Bronchial smooth muscle cell (primary cell): ENCODE data around the gene VPS29. TPM values are rescaled to one million over a fixed set of nuclear protein-coding genes. Genes with fewer than 3 reads are reported as not detected.

Experiments
- total RNA-seq: library from RNA; depleted of rRNA; stranded (reverse); fragments of >200 nt; gene quantifications from 2 replicates; pipeline ENCODE4 v1.2.1, GENCODE V29; 2014

The VPS29 gene
- total RNA-seq: 34.4 and 45.1 TPM in 2 replicates

DNA sequence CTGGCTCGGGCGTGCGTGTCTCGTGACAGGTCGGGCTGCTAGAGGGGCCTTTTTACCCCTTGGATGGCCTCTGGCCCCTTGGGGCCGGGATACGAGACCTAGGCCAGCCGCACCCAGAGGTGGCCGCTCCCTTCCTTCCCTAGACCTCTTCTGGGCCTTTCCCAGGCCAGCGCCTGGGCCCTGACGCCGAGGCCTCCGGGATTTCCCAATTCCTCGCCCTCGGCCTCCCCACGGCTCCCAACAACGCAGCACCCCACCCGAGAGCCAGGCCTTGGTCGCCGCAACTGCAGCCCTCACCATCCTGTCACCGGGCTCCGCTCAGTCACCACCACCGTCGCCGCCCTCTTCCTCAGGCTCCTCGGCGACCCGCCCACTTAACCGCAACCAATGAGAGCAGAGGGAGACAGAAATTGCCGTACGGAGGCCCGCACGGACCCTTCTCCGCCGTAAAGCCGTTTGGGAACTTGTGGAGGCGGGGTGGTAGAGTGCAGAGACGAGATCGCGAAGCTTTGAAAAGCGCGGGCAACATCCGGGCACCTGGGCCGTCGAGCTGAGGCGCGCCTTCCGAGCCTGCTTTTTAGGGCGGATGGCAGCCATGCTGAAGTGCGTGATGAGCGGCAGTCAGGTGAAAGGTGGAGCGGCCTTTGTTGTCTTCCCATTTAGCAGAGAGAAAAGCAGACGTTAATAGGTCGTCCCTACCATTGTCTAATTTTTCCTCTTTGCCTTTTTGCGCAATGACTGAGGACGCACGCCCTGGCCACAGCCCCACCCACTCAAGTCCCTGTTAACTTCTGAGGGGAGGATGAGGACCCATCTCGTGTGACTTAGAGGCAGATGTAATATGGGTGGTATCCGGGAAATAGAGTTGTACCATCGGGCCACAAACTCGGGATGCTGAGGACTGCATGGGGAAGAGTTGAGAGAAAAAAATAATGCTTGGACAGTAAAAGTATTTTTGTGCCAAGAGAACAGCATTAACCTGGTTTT, at the start of gene VPS29, which contains the start of gene RAD9B:
Gene VPS29, minus strand, starts transcription at position 360 of the 987 bp plus-strand sequence. Its CDS starts 60 bp downstream, at position 300.
Gene RAD9B, plus strand, starts transcription at position 580 of the 987 bp plus-strand sequence. Its CDS starts 7 bp downstream, at position 587.

DNA sequence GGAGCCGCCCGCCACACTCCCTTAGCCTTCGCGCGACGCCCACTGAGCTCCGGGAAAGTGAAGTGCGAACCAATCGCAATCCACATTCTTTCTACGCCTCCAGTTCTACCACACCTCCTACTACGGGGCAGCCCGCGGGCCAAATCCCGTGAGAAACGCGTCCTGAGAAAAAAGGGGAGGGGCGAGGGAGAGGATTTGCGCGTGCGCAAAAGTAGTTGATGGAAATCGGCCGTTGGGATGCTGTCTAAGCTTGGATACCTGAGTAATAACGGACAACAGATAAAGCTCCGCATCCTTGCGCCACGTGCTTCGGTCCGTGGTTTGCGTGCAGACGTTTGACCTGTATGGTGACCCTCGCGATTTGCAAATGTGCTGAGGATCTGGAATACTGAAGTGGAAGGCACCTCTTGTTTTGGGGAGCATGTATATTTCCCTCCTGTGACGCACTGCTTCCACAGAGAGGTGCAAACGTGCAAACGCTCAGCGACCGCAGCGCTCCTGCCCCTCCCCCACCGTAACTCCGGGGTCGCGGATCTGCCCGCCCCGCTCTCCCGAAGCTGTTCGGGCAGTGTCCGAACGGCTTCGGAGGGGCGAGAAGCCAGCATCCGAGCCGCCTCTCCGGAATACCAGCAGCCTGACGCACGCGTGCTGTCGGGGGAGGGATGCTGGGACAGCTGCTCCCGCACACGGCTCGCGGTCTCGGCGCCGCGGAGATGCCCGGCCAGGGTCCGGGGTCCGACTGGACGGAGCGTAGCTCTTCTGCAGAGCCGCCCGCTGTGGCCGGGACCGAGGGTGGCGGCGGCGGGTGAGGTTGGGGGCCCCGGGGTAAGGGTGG, 33.5 kb downstream of the VPS29 start, which contains the start of the genes FAM216A and GPN3:
Gene FAM216A, plus strand, starts transcription at position 632 of the 835 bp plus-strand sequence. Its CDS starts 31 bp downstream, at position 663.
Gene GPN3, minus strand, starts transcription at position 44 of the 835 bp plus-strand sequence. CDS start 54 bp downstream, outside the sequence.

DNA sequence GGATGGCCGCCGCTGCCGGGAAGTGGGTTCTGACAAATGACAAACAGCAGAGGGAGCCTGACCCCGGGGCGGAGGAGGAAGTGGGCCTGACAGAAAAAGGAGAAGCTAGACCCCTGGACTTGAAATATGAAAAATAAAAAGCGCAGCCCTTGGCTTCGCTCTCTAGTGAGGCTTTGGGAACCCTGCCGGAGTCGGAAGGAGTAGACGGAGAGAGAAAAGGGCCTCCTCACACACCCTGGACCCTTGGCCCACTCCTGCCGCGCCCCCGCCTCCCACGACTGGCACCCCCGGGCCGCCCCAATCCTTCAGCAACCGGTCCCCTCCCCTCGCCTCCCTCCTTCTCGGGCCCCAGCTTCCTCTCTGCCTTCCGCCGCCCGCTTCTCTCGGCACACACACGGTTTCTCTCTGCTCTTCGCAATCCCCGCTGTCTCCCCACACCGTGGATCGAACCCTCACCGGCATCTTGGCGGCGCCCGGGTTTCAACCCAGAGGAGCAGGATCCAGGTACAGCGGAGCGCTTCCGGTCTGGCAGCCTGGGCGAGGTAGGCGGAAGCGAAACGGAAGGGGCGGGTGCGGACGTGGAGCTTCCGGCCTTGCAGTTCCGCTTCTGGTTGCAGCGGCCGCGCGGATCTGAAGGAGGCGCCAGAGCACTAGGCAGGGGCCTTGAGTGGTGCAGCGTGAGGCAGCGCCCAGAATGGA, 52.0 kb downstream of the VPS29 start, which contains the start of gene ARPC3:
Gene ARPC3, minus strand, starts transcription at position 539 of the 699 bp plus-strand sequence. Its CDS starts 77 bp downstream, at position 462.

Other genes starting within 250 kb of the VPS29 start
- 63.5 and 74.6 TPM in 2 replicates for gene ATP2A2, start 220.9 kb downstream of the VPS29 start, total RNA-seq
- gene ANAPC7, start 98.4 kb downstream of the VPS29 start, total RNA-seq: 34.5 and 52.0 TPM in 2 replicates
- 88.1 and 183 TPM in 2 replicates for gene ARPC3, start 51.8 kb downstream of the VPS29 start, total RNA-seq
- 10.6 and 12.0 TPM in 2 replicates for gene GPN3, start 33.9 kb downstream of the VPS29 start, total RNA-seq
- 12.1 and 13.1 TPM in 2 replicates for gene FAM216A, start 33.3 kb downstream of the VPS29 start, total RNA-seq
- gene RAD9B, start 220 bp upstream of the VPS29 start, total RNA-seq: 0.47 and 0.69 TPM in 2 replicates
- gene PPTC7, start 81.2 kb upstream of the VPS29 start, total RNA-seq: 4.9 and 5.4 TPM in 2 replicates
- 18.1 and 23.6 TPM in 2 replicates for gene TCTN1, start 112.0 kb upstream of the VPS29 start, total RNA-seq
- 4.7 and 8.8 TPM in 2 replicates for gene HVCN1, start 187.0 kb upstream of the VPS29 start, total RNA-seq
- gene PPP1CC, start 240.8 kb upstream of the VPS29 start, total RNA-seq: 45.3 and 92.2 TPM in 2 replicates